ENCODE measurements around the gene ZNF554. TPM values are rescaled to one million over a fixed set of nuclear protein-coding genes. Genes with fewer than 3 reads are reported as not detected.

The ZNF554 gene
- total and polyA plus RNA-seq, 2 donors (not counting 3 experiments of a cell fraction or from before 2014, with no cell fraction given), result 1.2 to 1.6 TPM

GRCh38 chr19:2779121-2779740 is 40.4 kb upstream of the ZNF554 start:
- no TSS peak for BruUV-seq (replicated peaks)
- no peaks in the 10 kb centered on the region for H3K36me3 ChIP-seq (ENCODE audit: control insufficient read depth in 2 of 2, extremely low read depth in 1 of 2, insufficient read depth in 2 of 2, low read length in 2 of 2)
- H3K9me3 ChIP-seq (replicated peaks; ENCODE audit: control insufficient read depth, insufficient read depth, low read length), result no peaks in the 10 kb centered on the region
- H3K9me1 ChIP-seq (replicated peaks; ENCODE audit: control insufficient read depth, extremely low read depth, insufficient read depth, low read length), result no peaks in the 10 kb centered on the region
- H4K20me1 ChIP-seq (replicated peaks; ENCODE audit: control insufficient read depth, extremely low read depth, insufficient read depth, low read length), result no peaks in the 10 kb centered on the region
- no peak overlapping the region for H3K9ac ChIP-seq (replicated peaks; ENCODE audit: extremely low read depth, insufficient read depth, low read length)
- POLR2A ChIA-PET, result no interaction called here
- intact Hi-C loops (cut with micrococcal nuclease) (no loop called here), dilution Hi-C loops (cut with MboI; ENCODE audit: extremely low pct_ligation_motif_present, low sequenced_read_pairs) (no loop called here)
- no peak overlapping the region for H3K27ac ChIP-seq (ENCODE audit: insufficient read depth, low read depth, low read length)
- H3K4me2 ChIP-seq (ENCODE audit: insufficient read depth, low read length), result no peak overlapping the region
- H3K4me1 ChIP-seq (ENCODE audit: control insufficient read depth, extremely low read depth, insufficient read depth, low read length), result peaks cover 17% of the 10 kb centered on the region
- DNase-seq (ENCODE audit: low read depth, low spot score) (no peak), FAIRE-seq (no peak)
- no peaks in the 10 kb centered on the region for H3K27me3 ChIP-seq (ENCODE audit: control insufficient read depth in 2 of 2, insufficient read depth in 2 of 2, low read length in 2 of 2)
- CTCF ChIA-PET, result no interaction called here
- H3K79me2 ChIP-seq (ENCODE audit: control insufficient read depth, insufficient read depth, low read length), result peaks cover 88% of the 10 kb centered on the region
- TF ChIP-seq MAX (IDR thresholded peaks at IDR 0.05; ENCODE audit: insufficient read depth, insufficient read length) (no peak), POLR2A (IDR thresholded peaks at IDR 0.05; ENCODE audit: low read depth, low read length) (no peak), POLR2AphosphoS5 (IDR thresholded peaks at IDR 0.05; ENCODE audit: insufficient read depth, low read depth, low read length) (no peak), EZH2 (IDR thresholded peaks at IDR 0.05; ENCODE audit: borderline replicate concordance, low read depth, low read length, severe bottlenecking) (no peak), MYC (IDR thresholded peaks at IDR 0.05; ENCODE audit: low read depth, low read length) (no peak), JUN (IDR thresholded peaks at IDR 0.05; ENCODE audit: borderline replicate concordance, insufficient read depth, insufficient read length, low read depth) (no peak), GATA2 (IDR thresholded peaks at IDR 0.05; ENCODE audit: insufficient read depth, insufficient read length, low read depth, low read length) (no peak), FOS (IDR thresholded peaks at IDR 0.05; ENCODE audit: borderline replicate concordance, insufficient read depth, low read length) (no peak), CTCF (IDR thresholded peaks at IDR 0.05; ENCODE audit: extremely low read depth in 1 of 2, insufficient read depth in 1 of 2, low read depth in 1 of 2, low read length in 2 of 2) (no peak)
- no peak overlapping the region for H3K4me3 ChIP-seq (replicated peaks in 1 of 3; ENCODE audit: insufficient read depth in 1 of 3, low read depth in 1 of 3, low read length in 3 of 3)
- no peak overlapping the region for H2AFZ ChIP-seq (ENCODE audit: low read depth, low read length)

All from endothelial cell of umbilical vein (primary cell).